ENCODE results near the gene NR0B2.
"Not testable (repeated sequence)": the region's sequence is repeated elsewhere in the genome, so short reads cannot be mapped to it uniquely, and the experiment has no call there.

NR0B2 gene, protein sequence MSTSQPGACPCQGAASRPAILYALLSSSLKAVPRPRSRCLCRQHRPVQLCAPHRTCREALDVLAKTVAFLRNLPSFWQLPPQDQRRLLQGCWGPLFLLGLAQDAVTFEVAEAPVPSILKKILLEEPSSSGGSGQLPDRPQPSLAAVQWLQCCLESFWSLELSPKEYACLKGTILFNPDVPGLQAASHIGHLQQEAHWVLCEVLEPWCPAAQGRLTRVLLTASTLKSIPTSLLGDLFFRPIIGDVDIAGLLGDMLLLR

DNA sequence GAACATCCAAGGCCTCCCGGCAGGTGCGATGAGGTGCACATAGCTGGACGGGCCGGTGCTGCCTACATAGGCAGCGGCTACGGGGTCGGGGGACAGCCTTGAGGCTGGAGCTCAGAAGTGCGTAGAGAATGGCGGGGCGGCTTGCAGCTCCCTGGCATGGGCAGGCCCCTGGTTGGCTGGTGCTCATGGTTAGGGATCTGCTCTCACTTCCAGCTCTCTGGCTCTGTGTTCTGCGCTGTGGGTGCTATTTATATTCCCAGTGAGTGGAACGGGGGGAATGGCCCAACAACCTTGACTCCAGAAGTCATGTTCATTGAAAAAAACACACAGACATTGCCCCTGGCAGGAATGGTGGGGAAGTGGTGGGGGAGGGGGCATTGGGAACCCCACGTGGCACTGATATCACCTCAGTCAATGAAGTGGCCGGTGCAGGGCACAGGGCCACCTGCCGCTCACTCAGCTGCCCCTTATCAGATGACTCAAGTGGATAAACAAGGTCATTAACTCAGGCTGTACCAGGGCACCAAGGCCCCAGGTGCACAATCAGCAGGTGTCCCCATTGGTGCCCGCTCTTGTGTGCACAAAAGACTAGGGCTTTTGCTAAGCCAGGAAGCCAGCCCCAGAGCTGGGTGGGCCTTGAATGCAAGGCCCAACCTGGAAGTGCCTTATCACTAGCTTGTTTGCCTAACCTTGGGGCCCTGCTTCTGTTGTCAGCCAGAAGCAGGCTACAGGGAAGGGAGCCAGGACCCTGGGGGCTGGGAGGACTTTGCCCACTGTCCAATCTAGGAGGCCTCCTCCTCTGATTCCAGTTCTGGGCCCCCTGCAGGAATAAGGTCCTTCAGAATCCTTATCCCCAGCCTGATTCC is at the start of gene NR0B2:
Gene NR0B2, minus strand, starts transcription at position 222 of the 866 bp plus-strand sequence. Its CDS starts 35 bp downstream, at position 187.
- no peak for DNase-seq

DNA sequence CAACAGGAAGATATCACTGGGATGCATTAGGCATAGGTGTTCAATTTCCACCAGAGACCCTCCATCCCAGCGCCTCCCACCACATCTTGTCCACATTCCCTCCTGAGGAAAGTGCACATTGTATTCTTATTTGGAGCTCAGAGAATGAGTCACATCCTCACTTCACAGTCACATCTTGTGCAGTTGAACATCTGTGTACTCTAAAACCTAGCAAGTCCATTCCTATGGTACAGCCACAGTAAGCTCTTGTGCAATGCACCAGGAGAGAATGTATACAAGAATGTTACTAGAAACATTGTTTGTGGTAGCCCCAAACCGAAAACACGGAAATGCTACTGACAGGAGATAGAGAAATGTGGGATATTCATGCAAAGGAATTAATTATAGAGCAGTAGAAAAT is 48.1 kb upstream of the NR0B2 start:
- no peak for DNase-seq

DNA sequence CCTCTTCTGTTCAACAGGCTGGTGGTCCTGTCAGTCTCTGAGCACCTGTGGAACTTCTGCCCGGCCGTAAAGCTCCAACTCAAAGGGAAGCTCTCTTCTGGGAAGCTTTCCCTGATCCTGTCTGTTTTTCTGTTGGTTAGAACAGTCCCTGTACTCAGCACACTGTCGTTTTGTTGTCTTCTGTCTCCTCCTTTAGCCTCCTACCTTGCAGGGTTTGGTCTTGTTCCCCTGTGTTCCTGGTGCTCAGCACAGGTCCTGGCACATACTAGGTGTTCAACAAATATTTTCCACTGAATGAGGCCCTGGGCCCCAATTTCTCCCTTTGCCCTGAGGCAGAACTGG is 46.8 kb upstream of the NR0B2 start:
- DNase-seq, result no peak

- DNase-seq, result peak; percentile 62
Observed at GRCh38 chr1:26959722-26960624, 46.2 kb upstream of the NR0B2 start, which contains the start of gene KDF1. KDF1 (minus strand) TSS chr1:26960468; CDS start chr1:26952380, 8,088 bp downstream.

- no peak for DNase-seq
Observed at GRCh38 chr1:26959270-26959669, 45.5 kb upstream of the NR0B2 start.

DNA sequence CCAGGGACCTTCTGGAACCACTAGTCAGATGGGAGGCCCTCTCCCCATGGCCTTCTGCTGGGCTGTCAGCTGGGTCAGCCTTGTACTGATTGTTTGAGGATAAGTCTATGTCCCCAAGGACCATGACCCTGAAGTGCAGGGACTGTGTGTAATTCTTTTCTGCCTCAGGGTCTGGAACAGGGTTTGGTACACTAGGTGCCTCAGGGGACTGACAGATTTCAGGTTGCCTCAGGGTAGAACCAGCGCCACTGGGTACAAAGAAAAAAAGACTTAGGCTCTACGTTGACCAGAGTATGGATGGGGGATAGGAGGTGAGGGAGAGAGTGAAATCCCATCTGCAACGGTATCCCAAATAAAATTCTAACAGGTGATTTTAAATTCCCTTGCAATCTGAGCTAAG is 43.5 kb upstream of the NR0B2 start:
- no peak for DNase-seq

DNA sequence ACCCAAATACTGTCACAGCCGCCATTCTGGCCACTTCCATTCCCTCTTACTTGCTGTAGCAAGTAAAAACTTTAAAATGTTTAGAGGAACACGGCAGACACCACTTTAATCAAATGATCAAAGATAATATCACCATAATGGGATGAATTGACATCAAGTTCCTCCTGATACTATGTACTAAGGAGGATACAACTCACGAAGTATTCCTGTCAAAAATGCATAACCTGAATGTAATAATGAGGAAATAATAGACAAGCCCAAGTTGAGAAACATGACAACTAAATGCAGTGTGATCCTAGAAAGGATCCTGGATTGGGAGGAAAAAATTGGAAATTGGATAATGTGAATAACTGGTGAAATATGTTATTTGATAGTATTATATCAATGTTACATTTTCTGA is 42.5 kb upstream of the NR0B2 start:
- DNase-seq, result no peak

GRCh38 chr1:26953374-26953773 is 39.6 kb upstream of the NR0B2 start:
- DNase-seq, result no peak

DNA sequence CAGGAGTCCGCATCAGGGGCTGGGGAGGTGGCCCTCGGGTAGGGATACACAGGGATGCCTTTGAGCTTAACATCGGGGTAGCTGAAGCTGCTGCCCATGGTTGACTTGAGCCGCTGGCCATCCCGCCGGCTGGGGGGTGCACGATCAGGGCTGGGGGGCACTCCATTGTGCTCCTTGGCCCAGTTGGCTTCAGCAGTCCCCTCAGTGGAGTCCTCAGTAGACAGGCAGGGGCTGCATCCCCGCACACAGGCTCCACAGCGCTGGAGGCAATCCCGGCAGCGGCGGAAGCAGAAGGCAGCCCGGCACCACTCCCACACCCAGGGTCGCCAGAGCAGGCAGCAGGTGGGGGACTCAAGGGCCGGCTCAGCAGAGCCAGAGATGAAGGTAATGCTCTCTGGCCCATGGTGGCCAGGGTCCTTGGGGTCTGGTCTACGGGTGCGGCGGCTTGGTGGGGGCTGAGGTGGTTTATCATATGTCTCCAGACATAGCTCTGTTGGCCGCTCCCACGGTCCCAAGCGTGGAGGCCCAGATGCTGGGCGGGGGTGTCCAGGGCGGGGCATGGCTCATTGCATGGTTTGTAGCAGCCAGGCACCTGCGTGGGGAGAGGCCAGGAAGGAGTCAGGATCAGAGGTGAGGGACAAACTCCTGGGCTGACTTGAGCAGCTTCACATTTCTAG is 38.2 kb upstream of the NR0B2 start:
- no peak for DNase-seq

GRCh38 chr1:26951216-26951615 is 37.4 kb upstream of the NR0B2 start:
- no peak for DNase-seq

GRCh38 chr1:26950602-26951001 is 36.8 kb upstream of the NR0B2 start:
- DNase-seq, result no peak

- no peak for DNase-seq
Observed at GRCh38 chr1:26949926-26950319, 36.1 kb upstream of the NR0B2 start.

DNA sequence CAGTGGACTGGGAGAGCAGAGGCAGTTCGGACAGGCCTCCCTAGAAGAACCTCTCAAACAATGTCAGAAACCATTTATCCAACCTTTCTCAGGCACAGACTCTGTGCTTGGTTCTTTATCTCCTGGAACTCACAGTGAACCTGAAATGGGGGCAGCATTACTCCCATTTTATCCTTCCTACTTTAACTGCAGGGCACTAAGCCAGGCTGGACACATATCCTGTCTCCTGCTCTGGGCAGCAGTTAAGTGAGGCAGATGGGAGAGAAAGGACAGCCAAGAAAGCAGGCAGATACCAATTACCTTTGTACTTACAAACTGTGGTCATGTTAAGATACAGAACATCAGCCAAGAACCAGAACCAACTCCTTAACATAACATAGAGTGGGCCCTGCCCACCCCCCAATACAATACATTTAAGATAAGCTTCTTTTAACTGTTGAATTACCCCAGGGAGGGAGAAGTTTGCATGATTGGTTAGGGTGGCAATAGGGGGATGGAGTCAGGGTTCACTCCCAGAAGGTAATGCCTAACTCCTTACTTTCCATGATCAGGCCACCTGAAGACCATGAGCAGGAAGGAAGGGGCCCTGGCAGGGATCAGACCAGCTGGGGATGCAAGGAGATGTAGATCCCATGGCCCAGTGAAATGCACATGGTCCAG is 35.6 kb upstream of the NR0B2 start:
- DNase-seq, result no peak

- DNase-seq, result not testable (repeated sequence)
Observed at GRCh38 chr1:26948725-26949057, 34.9 kb upstream of the NR0B2 start.

- no peak for DNase-seq
Observed at GRCh38 chr1:26946270-26946669, 32.5 kb upstream of the NR0B2 start.

DNA sequence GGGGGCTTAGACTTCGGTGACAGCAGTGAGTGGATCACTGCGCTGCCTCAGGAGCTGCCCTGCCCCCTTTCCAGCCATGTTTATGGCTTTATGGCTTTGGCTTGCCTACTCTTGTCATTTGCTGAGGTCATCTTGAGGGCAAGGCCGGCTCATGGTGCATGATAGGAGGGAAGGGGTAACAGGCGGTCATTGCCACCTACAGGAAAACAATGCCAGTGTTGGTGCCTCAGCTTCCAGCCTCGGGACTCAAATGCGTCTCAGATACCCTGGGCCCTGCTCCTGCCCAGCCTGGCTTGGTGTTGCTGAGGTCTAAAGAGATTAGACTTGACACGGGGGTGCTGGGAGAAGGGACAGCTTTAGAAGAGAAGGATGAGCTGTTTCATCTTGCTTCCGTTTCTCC is 32.0 kb upstream of the NR0B2 start:
- no peak for DNase-seq

DNA sequence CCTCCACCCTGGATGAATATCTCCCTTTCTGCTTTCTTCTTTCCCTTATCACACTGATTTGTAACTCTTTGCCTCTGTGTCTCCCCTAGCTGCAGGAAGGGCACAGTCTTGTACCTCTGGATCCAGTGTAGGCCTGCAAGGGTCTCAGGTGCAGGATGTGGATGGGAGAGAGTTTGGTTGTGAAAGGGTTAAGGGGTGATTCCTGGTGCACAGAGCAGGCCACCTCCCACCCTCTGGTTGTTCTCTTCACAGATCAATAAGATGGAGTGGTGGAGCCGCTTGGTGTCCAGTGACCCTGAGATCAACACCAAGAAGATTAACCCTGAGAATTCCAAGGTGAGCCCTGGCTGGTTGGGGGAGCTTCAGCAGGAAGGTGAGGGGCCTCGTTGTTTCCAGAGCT is 31.4 kb upstream of the NR0B2 start:
- DNase-seq, result no peak

GRCh38 chr1:26942656-26943055 is 28.9 kb upstream of the NR0B2 start:
- no peak for DNase-seq

DNA sequence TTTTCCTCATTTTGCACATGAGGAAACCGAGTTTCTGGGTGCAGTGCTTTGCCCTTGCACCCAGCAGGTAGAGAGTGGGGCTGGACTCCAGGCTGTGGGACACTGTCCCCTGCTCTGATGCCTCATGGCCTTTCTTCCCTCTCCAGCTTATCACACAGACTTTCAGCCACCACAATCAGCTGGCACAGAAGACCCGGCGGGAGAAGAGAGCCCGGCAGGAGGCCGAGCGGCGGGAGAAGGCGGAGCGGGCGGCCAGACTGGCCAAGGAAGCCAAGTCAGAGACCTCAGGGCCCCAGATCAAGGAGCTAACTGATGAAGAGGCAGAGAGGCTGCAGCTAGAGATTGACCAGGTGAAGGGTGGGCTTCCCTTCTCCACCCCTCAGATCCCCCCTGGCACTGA is 27.5 kb upstream of the NR0B2 start:
- DNase-seq, result no peak

DNA sequence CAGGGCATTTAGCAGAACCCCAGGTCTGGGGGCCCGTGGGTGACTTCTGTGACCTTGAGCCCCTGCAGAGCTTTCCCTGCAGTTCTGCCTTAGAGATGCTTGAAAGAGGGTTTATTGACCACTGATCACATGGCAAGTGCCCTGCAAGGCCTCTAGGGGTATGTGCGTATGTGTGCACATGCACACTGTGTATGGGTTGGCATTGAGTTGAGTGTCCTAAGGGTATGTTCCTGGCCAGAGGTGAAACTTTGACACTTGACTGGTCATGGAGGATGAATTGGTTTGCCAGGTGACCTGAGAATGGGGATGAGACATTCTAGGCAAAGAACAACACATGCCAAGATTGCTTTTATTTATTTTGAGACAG is 24.9 kb upstream of the NR0B2 start:
- no peak for DNase-seq

DNA sequence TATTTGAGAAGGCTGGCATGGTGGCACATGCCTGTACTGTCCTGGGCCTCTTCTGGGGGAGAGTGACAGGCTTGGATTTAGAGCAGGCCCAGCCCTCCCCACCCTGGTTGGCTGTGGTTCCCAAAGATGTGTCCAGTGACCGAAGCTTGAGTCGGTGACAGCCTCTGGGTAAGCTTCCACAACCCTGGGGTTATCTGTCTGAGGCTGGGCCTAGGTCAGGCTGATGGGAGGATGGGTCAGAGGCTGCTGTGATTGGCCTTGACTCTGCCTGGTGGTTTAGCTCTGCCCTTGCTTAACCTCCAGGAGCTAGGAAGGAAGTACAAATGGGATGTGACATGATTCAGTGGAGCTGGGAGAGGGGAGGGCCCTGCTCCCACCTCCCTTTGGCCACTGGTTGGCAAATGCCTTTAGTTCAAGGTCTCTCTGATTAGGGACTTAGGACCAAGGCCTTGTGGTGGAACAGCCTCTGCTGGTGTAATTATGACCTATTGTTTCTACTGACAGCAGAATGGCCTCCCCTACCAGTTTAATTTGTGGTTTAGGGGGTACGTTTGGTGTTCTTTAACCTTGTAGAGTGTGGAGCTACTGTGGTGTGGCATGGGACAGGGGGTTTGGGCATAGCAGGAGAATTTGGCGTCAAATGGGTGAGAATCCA is 24.4 kb upstream of the NR0B2 start:
- DNase-seq, result no peak

DNA sequence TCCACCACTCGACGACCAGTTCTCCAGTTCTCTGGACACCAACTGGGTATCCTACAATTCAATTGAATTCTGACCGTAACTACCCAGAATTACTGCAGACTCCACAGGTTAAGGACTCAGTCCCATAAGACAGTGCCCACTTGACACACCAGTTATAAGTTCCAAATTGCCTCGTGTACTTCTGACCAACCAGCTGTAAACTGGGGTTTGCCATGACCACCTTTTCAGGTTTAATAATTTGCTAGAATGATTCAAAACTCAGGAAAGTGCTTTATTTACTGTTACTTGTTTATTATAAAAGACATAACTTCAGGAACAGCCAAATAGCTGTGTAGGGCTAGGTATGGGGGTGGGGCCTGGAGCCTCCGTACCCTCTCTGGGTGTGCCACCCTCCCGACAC is 23.0 kb upstream of the NR0B2 start:
- DNase-seq, result no peak

Measured in activated naive CD4-positive, alpha-beta T cell treated with anti-CD3 and anti-CD28 coated beads, Interleukin-2, amount 50 U/mL, for 16 hours (primary cell).